Testis (tissue), 3 donors: ENCODE results near the gene PPIL6. TPM values are rescaled to one million over a fixed set of nuclear protein-coding genes. Genes with fewer than 3 reads are reported as not detected.
A peak's percentile ranks its signal among the peaks of the same experiment; 100 is the strongest.

Source experiments
- DNase-seq: peaks from one replicate; pipeline ENCODE4 v3.0.0-alpha.2; 2019
- H3K27ac ChIP-seq, 2 donors: fragments of 200-600 bp; sonication (generic); one replicate each; pipeline ENCODE4 v1.5.1; 2019
- H3K27me3 ChIP-seq: fragments of 200-600 bp; sonication (generic); one replicate; pipeline ENCODE4 v1.5.1; 2019
- H3K36me3 ChIP-seq: fragments of 200-600 bp; sonication (generic); one replicate; pipeline ENCODE4 v1.5.1; 2017; ENCODE audit warnings: low read depth; ENCODE audit errors: missing control alignments
- H3K4me1 ChIP-seq: fragments of 200-600 bp; sonication (generic); one replicate; pipeline ENCODE4 v1.5.1; 2019
- H3K4me3 ChIP-seq, 2 donors: fragments of 200-600 bp; sonication (generic); one replicate each; pipeline ENCODE4 v1.5.1; 2017 to 2019
- H3K9me3 ChIP-seq: fragments of 200-600 bp; sonication (generic); one replicate; pipeline ENCODE4 v1.5.1; 2017
- POLR2A ChIP-seq: fragments of 450-650 bp; IDR thresholded peaks from one replicate; pipeline ENCODE4 v1.6.1; 2017; ENCODE audit warnings: antibody characterized with exemption, mild to moderate bottlenecking, moderate library complexity
- WGBS, 2 donors: methylation state at CpG; one replicate each; pipeline ENCODE4 v1.1.5; 2018; 5-methylcytosine and 5-hydroxymethylcytosine counted together
- intact Hi-C: fragments of 100-400 bp; cut with DNase I; formaldehyde crosslinking; loops from one replicate; pipeline ENCODE4 v1.15.1; 2023; ENCODE audit warnings: low total_unique reads
- polyA plus RNA-seq: library from polyadenylated mRNA; stranded (reverse); fragments of 350-450 nt; fragmentation: Illumina TruSeq; extraction: RNeasy Lipid Tissue Mini Kit (QIAGEN cat#74804); gene quantifications from one replicate; pipeline ENCODE4 v1.2.3, GENCODE V29; 2014; ENCODE audit warnings: low read depth, low replicate concordance; ENCODE audit not compliant: insufficient read depth
- total RNA-seq, 2 donors: library from RNA; depleted of rRNA; stranded (reverse); fragments of >200 nt; gene quantifications; one replicate each; pipeline ENCODE4 v1.2.3, GENCODE V29; 2016
- TF ChIP-seq, protein P1 (sequence below), 3 experiments: fragments of 450-650 bp in 2 of 3; fragments of 200-600 bp in 1 of 3; sonication (generic) in 1 of 3; IDR thresholded peaks; one replicate each; pipeline ENCODE4 v1.5.1; 2016 to 2019; ENCODE audit warnings: antibody characterized with exemption in 3 of 3, mild to moderate bottlenecking in 2 of 3, moderate library complexity in 1 of 3

Gene PPIL6
- total and polyA plus RNA-seq, 3 donors from 2014 or later: 15.2 to 54.6 (median 26.7) TPM

DNA sequence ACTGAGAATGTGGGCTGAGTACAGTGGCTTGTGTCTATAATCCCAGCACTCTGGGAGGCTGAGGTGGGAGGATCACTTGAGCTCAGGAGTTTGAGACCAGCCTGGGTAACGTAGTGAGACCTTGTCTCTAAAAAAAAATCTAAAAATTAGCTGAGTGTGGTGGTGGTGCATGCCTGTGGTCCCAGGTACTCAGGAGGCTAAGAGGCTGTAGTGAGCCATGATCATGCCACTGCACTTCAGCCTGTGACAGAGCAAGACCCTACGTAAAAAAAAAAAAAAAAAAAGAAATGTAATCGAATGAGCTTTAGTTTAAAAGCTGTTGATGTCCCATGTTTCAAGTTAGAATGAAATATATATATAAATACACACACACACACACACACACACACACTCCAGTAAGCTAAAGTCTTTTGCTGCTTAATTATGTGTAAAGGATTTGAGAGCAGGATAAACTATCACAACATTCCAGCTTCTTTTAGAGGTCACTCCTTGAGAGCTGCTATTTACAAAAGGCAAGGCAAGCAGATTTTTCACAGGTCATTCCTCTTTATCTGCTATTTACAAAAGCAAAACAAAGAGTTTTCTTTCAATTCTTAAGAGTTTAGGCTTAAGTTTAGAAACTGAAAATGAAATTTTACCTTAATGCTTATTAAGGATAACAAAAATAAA, 19.9 kb upstream of the PPIL6 start:
- intact Hi-C loops: no loop called here
- Histone ChIP-seq H3K27me3 (no peaks in the 10 kb centered on the region), H3K4me1 (peaks cover 8% of the 10 kb centered on the region), H3K9me3 (no peaks in the 10 kb centered on the region), H3K4me3 (no peak overlapping the region), H3K36me3 (no peaks in the 10 kb centered on the region), H3K27ac (peak overlapping the region in 1 of 2 donors; percentile 51)
- TF ChIP-seq, protein P1, sequence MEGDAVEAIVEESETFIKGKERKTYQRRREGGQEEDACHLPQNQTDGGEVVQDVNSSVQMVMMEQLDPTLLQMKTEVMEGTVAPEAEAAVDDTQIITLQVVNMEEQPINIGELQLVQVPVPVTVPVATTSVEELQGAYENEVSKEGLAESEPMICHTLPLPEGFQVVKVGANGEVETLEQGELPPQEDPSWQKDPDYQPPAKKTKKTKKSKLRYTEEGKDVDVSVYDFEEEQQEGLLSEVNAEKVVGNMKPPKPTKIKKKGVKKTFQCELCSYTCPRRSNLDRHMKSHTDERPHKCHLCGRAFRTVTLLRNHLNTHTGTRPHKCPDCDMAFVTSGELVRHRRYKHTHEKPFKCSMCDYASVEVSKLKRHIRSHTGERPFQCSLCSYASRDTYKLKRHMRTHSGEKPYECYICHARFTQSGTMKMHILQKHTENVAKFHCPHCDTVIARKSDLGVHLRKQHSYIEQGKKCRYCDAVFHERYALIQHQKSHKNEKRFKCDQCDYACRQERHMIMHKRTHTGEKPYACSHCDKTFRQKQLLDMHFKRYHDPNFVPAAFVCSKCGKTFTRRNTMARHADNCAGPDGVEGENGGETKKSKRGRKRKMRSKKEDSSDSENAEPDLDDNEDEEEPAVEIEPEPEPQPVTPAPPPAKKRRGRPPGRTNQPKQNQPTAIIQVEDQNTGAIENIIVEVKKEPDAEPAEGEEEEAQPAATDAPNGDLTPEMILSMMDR (IDR thresholded peaks at IDR 0.05): no peak
- no peak for TF ChIP-seq POLR2A
- no peak for DNase-seq
- 68 to 70% methylated on average over 3 of the region's 3 CpGs for WGBS, 2 donors

- Histone ChIP-seq H3K4me1 (peaks cover 15% of the 10 kb centered on the region), H3K27me3 (no peaks in the 10 kb centered on the region), H3K9me3 (no peaks in the 10 kb centered on the region), H3K27ac (no peak overlapping the region), H3K36me3 (no peaks in the 10 kb centered on the region), H3K4me3 (no peak overlapping the region)
- WGBS, 2 donors: 83 to 85% methylated on average over 5 of the region's 5 CpGs
- no peak for DNase-seq
- intact Hi-C loops: no loop called here
- TF ChIP-seq POLR2A: no peak
- TF ChIP-seq, protein P1 (IDR thresholded peaks at IDR 0.05): no peak
These were observed 18.5 kb upstream of the PPIL6 start for GRCh38 chr6:109458774-109459531.

- DNase-seq: no peak
- no peak overlapping the region for H3K4me3 ChIP-seq
- peaks cover 19% of the 10 kb centered on the region for H3K4me1 ChIP-seq
- TF ChIP-seq, protein P1 (IDR thresholded peaks at IDR 0.05): no peak
- no peak for TF ChIP-seq POLR2A
- H3K27ac ChIP-seq: peak overlapping the region; percentile 50 to 91
- no peaks in the 10 kb centered on the region for H3K9me3 ChIP-seq
- no peaks in the 10 kb centered on the region for H3K36me3 ChIP-seq
- intact Hi-C loops: no loop called here
- no peaks in the 10 kb centered on the region for H3K27me3 ChIP-seq
- WGBS, 2 donors: 64 to 70% methylated on average over 6 of the region's 6 CpGs
These were observed 17.2 kb upstream of the PPIL6 start for GRCh38 chr6:109457562-109457996.

- no peaks in the 10 kb centered on the region for H3K9me3 ChIP-seq
- no peaks in the 10 kb centered on the region for H3K27me3 ChIP-seq
- WGBS, 2 donors: 45 to 46% methylated on average over 16 of the region's 16 CpGs
- no peaks in the 10 kb centered on the region for H3K36me3 ChIP-seq
- intact Hi-C loops: no loop called here
- DNase-seq: peak; percentile 74
- peak overlapping the region; percentile 72 to 86 for H3K4me3 ChIP-seq
- TF ChIP-seq POLR2A: no peak
- TF ChIP-seq, protein P1 (IDR thresholded peaks at IDR 0.05): no peak
- peak overlapping the region; percentile 50 to 91 for H3K27ac ChIP-seq
- peaks cover 19% of the 10 kb centered on the region for H3K4me1 ChIP-seq
These were observed 16.5 kb upstream of the PPIL6 start for GRCh38 chr6:109456710-109457561.
